Measurements from ENCODE around the gene RAMP3.
A peak's percentile ranks its signal among the peaks of the same experiment; 100 is the strongest.
"Not testable (repeated sequence)": the region's sequence is repeated elsewhere in the genome, so short reads cannot be mapped to it uniquely, and the experiment has no call there.

The RAMP3 gene

DNA sequence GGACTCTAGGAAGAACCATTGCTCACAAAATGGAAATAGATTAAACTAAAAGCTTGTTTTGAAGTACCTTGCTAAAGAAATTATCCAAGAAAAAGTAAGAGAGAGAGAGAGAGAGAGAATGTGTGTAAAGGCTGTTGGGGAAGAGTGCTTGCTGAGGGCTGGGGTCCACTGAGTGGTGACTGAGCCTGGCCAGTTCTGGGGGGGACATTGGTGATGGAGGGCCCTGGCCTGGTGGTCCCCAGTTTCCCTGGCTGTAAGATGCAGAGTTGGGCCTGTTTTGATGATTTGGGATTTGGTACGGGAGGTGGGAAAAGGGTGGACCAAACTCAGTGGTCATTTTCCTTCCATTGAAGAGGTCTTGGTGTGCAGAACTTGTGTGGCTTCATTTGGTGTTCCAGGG, 880 bp downstream of the RAMP3 start:
- DNase-seq: no peak

- DNase-seq: no peak
Measured at GRCh38 chr7:45159296-45159695, 1.7 kb downstream of the RAMP3 start.

GRCh38 chr7:45160417-45160881, 2.9 kb downstream of the RAMP3 start:
- peak in 1 of 2 donors; percentile 20 for DNase-seq

GRCh38 chr7:45161138-45161537, 3.5 kb downstream of the RAMP3 start:
- no peak for DNase-seq

DNA sequence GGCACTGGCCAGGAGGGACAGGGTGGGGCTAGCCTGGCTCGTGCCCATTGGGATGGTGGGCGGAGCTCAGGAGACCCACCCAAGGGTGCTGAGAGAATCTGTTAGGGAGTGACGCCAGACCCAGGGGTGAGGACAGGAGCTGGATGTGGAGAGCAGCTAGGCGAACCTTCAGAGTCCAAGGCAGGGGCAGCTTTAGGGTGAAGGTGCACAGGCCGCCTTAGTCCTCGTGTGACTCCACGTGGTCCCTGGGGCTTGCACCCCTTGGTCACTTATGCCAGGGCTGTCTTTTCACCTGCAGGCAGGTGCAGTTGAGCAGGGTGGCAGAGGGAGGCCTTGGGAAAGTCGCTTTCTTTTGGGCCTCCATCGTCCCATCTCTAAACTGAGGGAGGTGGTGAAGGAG, 4.3 kb downstream of the RAMP3 start:
- no peak for DNase-seq

DNA sequence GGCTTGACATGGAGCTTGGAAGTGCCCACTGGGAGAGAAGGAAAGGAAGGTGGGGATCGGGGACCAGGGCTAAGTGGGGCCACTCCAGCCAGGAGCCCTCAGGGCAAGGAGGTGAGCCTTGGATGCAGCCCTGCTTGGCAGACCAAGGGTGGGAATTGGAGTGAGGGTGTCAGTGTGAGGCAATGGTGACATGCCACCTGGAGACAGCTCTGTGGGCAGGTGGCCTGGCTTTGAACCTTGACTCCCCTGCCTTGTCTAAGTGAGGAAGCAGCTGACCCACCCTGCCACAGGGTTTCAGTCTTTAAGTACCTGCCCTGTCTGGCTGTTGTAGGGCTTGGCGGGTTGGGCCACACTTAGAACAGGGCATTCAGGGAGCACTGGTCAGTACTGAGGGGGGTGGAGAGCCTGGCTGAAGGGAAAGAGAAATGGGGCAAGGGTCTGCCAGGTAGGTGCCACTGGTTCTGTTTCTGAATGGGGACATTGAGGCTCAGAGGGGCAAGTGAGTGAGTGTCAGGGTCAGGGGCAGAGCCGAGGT, 4.8 kb downstream of the RAMP3 start:
- DNase-seq: no peak

DNA sequence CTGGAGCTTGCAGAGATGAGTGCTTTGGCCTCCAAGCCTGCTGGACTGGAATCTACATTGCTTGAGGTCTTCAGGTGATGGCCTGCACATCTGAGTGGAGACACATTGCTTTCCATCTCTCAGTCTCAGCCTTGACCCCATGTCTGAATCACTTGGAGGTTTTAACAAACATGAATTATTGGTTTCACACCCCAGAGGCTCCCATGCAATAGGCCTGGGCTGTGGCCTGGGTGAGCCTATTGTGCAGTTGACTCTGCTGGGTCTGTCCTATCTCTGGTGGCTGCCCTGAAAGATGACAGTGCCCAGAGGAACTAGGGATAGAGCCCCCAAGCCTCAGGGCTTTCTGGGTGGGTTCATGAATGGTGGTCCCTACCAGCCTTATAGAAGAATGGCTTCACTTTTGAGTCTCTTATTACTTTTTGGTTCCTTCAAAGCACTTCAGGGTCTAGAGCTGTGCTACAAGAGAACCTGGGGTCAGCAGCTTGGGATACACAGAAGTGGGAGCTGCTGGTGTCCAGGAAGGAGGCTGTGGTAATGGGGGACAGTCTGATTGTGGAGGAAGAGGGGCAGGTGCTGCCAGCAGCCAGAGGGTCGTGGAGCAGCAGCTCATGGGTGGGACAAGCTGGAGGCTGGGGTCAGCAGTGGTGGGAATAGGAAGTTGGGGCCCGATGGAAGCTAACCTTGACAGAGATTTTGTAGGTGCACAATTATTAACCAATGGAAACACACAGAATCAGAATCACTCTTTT, 5.5 kb downstream of the RAMP3 start:
- DNase-seq: no peak

GRCh38 chr7:45163692-45164052, 6.1 kb downstream of the RAMP3 start:
- DNase-seq: no peak

DNA sequence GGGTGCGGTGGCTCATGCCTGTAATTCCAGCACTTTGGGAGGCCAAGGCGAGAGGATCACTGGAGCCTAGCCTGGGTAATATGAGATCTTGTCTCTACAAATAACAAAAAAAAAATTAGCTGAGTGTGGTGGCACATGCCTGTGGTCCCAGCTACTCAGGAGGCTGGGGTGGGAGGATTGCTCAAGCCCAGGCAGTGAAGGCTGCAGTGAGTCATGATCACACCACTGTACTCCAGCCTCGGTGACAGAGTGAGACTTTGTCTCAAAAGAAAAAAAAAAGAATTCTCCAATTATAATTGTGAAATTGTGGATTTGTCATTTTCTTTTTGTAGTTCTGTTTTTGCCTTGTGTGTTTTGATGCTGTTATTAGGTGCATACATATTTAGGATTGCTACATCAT, 6.7 kb downstream of the RAMP3 start:
- not testable (repeated sequence) for DNase-seq

GRCh38 chr7:45165857-45166256, 8.3 kb downstream of the RAMP3 start:
- no peak for DNase-seq

- DNase-seq: no peak
Measured at GRCh38 chr7:45171946-45172345, 14.4 kb downstream of the RAMP3 start.

DNA sequence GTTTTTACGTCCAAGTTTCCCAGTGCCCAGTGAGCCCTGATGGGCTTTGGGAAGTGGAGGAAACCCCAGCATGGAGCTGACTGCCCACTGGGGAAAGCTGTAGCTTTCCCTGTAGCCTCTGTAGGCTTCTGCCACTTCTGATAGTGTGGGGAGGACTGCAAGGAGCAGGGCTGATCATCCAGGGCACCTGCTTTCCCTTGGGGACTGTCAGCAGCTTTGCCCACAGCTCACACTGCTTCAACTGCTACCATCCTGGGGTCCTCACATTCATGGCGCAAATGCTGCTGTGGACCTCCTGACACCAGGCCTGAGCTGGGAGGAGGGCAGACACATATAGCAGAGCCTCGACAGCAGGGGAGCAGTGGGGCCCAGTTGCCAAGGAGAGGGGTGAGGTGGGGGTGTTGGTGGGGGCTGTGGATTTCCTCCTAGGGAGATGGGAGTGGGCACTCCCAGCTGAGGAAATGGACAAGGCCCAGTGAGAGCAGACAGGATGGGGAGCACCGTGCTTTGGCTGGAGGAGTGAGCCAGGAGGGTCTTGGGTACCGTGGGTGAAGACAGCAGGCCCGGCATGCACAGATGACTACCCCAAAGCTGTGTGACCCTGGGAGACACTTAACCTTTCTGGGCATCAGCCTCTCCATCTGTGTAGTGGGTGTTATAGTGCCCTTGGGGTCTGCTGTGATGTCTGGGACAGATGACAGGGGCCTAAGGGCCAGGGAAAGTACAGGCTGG, 16.2 kb downstream of the RAMP3 start:
- no peak for DNase-seq

DNA sequence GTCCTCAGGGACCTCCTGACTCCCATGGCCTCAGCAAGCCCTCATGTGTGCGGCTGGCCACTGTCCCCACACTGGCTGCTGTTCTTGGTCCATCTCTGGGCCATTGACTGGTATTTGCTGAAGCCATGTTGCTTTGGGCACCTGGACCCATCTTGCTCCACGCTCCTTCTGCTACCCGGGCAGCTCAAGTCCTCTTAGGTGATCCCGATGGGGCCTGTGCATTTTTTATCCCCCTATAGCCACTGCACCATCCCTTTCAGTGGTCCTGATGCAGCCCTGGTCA, 16.7 kb downstream of the RAMP3 start:
- DNase-seq: no peak

GRCh38 chr7:45174966-45175765, 17.6 kb downstream of the RAMP3 start:
- DNase-seq: no peak

DNA sequence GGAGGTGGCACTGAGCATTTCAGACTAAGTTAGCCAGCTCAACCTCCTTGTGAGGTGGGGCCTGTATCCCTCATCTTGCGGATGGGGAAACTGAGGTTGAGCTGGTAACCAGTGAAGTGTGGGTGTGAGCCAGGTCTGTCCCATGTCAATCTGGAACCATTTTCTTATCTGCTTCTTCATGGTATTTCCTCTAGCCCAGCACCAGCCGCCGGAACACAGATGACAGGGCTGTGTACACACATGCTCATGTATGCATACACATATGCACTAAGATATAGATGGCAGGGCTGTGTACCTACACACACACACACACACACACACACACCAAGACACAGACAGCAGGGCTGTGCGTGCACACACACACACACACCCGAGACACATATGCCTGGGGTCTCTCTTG, 18.5 kb downstream of the RAMP3 start:
- DNase-seq: no peak

DNA sequence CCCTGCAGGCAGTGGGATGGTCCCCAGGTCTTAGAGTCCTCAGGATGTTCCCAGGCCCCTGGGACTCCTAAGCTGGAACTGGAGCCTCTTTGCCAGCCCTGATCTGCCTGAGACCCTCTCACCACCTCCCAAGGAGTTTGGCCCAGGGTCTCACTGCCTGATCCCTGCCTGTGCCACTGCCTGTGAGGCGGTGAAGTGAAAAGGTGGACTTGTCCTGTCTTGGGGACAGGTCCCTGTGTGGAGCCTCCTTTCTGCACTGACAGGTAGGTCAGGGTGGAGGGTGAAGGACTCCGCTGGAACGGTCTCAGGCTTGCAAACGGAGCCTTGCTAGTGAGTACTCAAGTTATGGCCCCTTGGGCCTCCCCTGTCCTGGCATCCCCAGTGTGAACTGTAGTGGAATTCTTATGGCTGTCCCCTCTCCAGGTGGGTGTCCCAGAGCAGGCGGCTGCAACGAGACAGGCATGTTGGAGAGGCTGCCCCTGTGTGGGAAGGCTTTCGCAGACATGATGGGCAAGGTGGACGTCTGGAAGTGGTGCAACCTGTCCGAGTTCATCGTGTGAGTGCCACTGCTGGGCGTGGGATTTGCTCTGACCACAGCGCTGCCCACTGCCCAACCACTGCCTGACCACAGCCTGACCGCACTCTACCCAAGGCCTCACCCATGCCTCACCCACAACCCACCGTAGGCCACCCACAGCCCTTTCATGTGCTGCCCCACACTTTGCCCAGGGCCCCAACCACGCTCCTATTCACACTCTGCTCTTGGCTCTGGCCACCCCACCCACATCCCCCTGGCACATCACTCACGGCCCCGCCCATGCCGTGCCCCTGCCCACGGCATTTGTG, 19.5 kb downstream of the RAMP3 start:
- no peak for DNase-seq

- DNase-seq: no peak
Measured at GRCh38 chr7:45177801-45178200, 20.2 kb downstream of the RAMP3 start.

- DNase-seq: no peak
Measured at GRCh38 chr7:45178241-45179225, 20.9 kb downstream of the RAMP3 start.

DNA sequence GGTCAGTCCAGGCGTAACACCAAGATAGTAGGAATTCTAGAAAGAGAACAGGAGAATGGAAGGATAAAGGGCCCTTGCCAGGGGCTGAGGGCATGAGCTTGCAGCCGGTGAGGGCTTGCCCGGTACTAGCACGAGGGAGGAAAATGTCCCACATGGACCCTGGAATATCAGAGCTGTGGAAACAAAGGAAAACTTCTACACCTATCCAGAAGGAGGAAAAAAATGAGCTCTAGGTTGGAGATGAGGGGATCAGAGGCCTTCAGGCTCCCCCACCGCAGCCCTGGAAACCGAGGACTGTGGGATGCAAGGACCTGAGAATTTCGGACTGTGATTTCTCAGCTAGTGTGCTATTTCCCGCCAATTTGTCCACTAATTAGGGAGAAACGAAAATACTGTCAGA, 22.1 kb downstream of the RAMP3 start:
- no peak for DNase-seq

- no peak for DNase-seq
Measured at GRCh38 chr7:45180084-45180986, 22.7 kb downstream of the RAMP3 start.
